SH-SY5Y (cell line): ENCODE data around the gene CCDC171.

ENCODE experiments used
- GATA2 ChIP-seq: IDR thresholded peaks from 2 replicates; pipeline ENCODE4 v1.6.1; 2011; ENCODE audit warnings: mild to moderate bottlenecking, low read depth, low read length
- GATA3 ChIP-seq: IDR thresholded peaks from 2 replicates; pipeline ENCODE4 v1.6.1; 2011; ENCODE audit warnings: low read depth, mild to moderate bottlenecking, low read length, moderate library complexity

- TF ChIP-seq GATA3: no peak
- no peak for TF ChIP-seq GATA2
Observed at GRCh38 chr9:15578714-15579113, 25.9 kb downstream of the CCDC171 start.
